ENCODE measurements around the gene PPIL4. TPM values are rescaled to one million over a fixed set of nuclear protein-coding genes. Genes with fewer than 3 reads are reported as not detected.

PPIL4 gene
- total RNA-seq, 3 donors from 2014 or later, result 34.7 to 46.0 (median 36.2) TPM

GRCh38 chr6:149565527-149566409 is 19.9 kb upstream of the PPIL4 start, which contains the start of gene GINM1:
TSS of gene GINM1 (plus strand) at chr6:149566375. CDS start at chr6:149566415, 40 bp downstream.
- Histone ChIP-seq H3K4me3 (peak within 1 kb of the TSS; percentile 96 to 100 (median 98)), H3K27ac (peak within 1 kb of the TSS; percentile 97 to 98), H3K27me3 (no peaks in the 10 kb centered on the region), H3K36me3 (no peaks in the 10 kb centered on the region), H3K4me1 (no peaks in the 10 kb centered on the region), H3K9me3 (no peaks in the 10 kb centered on the region)
- intact Hi-C loops (cut with DNase I; ENCODE audit: low total_unique reads), result no loop called here
- no peak for TF ChIP-seq POLR2AphosphoS5 (IDR thresholded peaks at IDR 0.05)
- peak; percentile 24 to 70 (median 63) for TF ChIP-seq CTCF (IDR thresholded peaks at IDR 0.05)
- DNase-seq (ENCODE audit: low spot score in 2 of 2), result peak; percentile 89 to 94

GRCh38 chr6:149563928-149564325 is 18.1 kb upstream of the PPIL4 start:
- intact Hi-C loops (cut with DNase I; ENCODE audit: low total_unique reads), result no loop called here
- DNase-seq (ENCODE audit: low spot score in 2 of 2), result no peak

GRCh38 chr6:149563203-149563927 is 17.5 kb upstream of the PPIL4 start:
- Histone ChIP-seq H3K4me3 (no peak overlapping the region), H3K27me3 (no peaks in the 10 kb centered on the region), H3K36me3 (no peaks in the 10 kb centered on the region), H3K9me3 (no peaks in the 10 kb centered on the region), H3K4me1 (no peaks in the 10 kb centered on the region), H3K27ac (no peak overlapping the region)
- DNase-seq (ENCODE audit: low spot score in 2 of 2), result no peak
- no peak for TF ChIP-seq POLR2AphosphoS5 (IDR thresholded peaks at IDR 0.05)
- no peak for TF ChIP-seq POLR2A (IDR thresholded peaks at IDR 0.05)
- no peak for TF ChIP-seq CTCF (IDR thresholded peaks at IDR 0.05)
- intact Hi-C loops (cut with DNase I; ENCODE audit: low total_unique reads), result no loop called here

More at GRCh38 chr6:149563928-149564325, 18.1 kb upstream of the PPIL4 start:
- H3K4me1 ChIP-seq, result no peaks in the 10 kb centered on the region
- H3K4me3 ChIP-seq, result no peak overlapping the region
- no peak overlapping the region for H3K27ac ChIP-seq
- TF ChIP-seq POLR2A (IDR thresholded peaks at IDR 0.05), result no peak
- TF ChIP-seq CTCF (IDR thresholded peaks at IDR 0.05), result no peak
- TF ChIP-seq POLR2AphosphoS5 (IDR thresholded peaks at IDR 0.05), result no peak
- no peaks in the 10 kb centered on the region for H3K36me3 ChIP-seq
- no peaks in the 10 kb centered on the region for H3K27me3 ChIP-seq
- no peaks in the 10 kb centered on the region for H3K9me3 ChIP-seq

- intact Hi-C loops (cut with DNase I; ENCODE audit: low total_unique reads), result no loop called here
- Histone ChIP-seq H3K36me3 (no peaks in the 10 kb centered on the region), H3K9me3 (no peaks in the 10 kb centered on the region), H3K27me3 (no peaks in the 10 kb centered on the region), H3K4me1 (no peaks in the 10 kb centered on the region), H3K27ac (no peak overlapping the region), H3K4me3 (no peak overlapping the region)
- no peak for DNase-seq (ENCODE audit: low spot score in 2 of 2)
- TF ChIP-seq CTCF (IDR thresholded peaks at IDR 0.05) (peak in 1 of 3 donors; percentile 20), POLR2A (IDR thresholded peaks at IDR 0.05) (no peak), POLR2AphosphoS5 (IDR thresholded peaks at IDR 0.05) (no peak)
These were observed 14.9 kb upstream of the PPIL4 start for GRCh38 chr6:149560736-149561135.

- H3K9me3 ChIP-seq, result no peaks in the 10 kb centered on the region
- H3K36me3 ChIP-seq, result no peaks in the 10 kb centered on the region
- intact Hi-C loops (cut with DNase I; ENCODE audit: low total_unique reads), result no loop called here
- H3K27me3 ChIP-seq, result no peaks in the 10 kb centered on the region
- no peak overlapping the region for H3K4me3 ChIP-seq
- TF ChIP-seq CTCF (IDR thresholded peaks at IDR 0.05) (no peak), POLR2A (IDR thresholded peaks at IDR 0.05) (no peak), POLR2AphosphoS5 (IDR thresholded peaks at IDR 0.05) (no peak)
- no peak overlapping the region for H3K27ac ChIP-seq
- no peaks in the 10 kb centered on the region for H3K4me1 ChIP-seq
- no peak for DNase-seq (ENCODE audit: low spot score in 2 of 2)
These were observed 13.5 kb upstream of the PPIL4 start for GRCh38 chr6:149559389-149559788.
